ENCODE results near the gene VSX1.

Gene VSX1

DNA sequence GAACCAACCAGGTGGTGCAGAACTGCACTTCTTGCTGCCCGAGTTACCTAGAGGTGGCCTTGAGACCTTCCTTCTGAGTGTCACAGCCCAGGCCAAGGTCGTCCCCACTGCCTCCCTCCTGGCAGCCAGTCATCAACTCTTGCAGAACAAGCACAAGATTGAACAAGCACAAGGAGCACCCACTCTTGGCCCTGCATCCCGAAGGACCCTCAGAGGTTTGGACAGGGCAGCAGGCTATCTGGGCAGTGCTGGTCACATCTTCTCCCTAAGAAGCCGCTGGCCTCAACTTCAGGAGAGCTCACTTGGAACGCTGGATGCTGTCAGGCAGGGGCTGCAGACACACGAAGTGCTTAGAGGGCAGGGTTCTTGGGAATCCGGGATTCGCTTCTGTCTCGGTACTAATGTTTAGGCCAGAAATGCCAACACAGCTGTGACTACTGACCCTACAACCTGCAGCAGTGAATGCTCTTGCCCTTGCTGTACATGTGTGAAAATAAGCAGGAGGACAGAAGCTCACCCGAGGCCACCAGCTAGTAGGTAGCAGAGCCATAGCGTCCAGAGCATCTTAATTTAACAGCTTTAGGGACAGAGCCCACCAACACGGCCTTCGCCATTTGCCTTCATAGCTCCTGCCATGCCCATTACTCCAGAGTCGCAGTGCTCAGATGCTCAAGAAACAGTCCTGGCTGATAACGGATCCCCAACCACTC is 20.0 kb downstream of the VSX1 start:
- no peak for DNase-seq
- WGBS (ENCODE audit: extremely low coverage, insufficient coverage, insufficient read length), result no CpG with 5 or more reads among the region's 15 CpGs
- H2AK5ac ChIP-seq (ENCODE audit: low read length), result no peak overlapping the region
- H2BK12ac ChIP-seq (ENCODE audit: low read length), result no peak overlapping the region
- H4K12ac ChIP-seq (ENCODE audit: low read depth, low read length), result no peak overlapping the region
- H3K4ac ChIP-seq (ENCODE audit: low read depth, low read length), result no peak overlapping the region
- no peaks in the 10 kb centered on the region for H3K79me2 ChIP-seq (ENCODE audit: control insufficient read depth, insufficient read depth, low read length, poor library complexity)
- H3K4me3 ChIP-seq (ENCODE audit: low read depth, low read length), result no peak overlapping the region
- no peak overlapping the region for H3K27ac ChIP-seq (ENCODE audit: low read depth, low read length)
- no peaks in the 10 kb centered on the region for H3K36me3 ChIP-seq (ENCODE audit: control insufficient read depth in 1 of 2, insufficient read depth in 2 of 2, low read length in 2 of 2)
- no peak overlapping the region for H3K18ac ChIP-seq (ENCODE audit: low read length)
- H3K27me3 ChIP-seq (ENCODE audit: insufficient read depth, low read length), result peaks cover 41% of the 10 kb centered on the region
- H3K23ac ChIP-seq (ENCODE audit: low read length), result no peak overlapping the region
- peaks cover 7% of the 10 kb centered on the region for H3K9me3 ChIP-seq (ENCODE audit: insufficient read depth, low read depth, low read length)
- H4K8ac ChIP-seq (ENCODE audit: low read depth, low read length), result no peak overlapping the region
- H2AFZ ChIP-seq (ENCODE audit: insufficient read depth, low read length, poor library complexity), result no peak overlapping the region
- no peak overlapping the region for H2BK5ac ChIP-seq (ENCODE audit: low read depth, low read length, poor library complexity)
- no peak overlapping the region for H3K14ac ChIP-seq (ENCODE audit: low read length)
- no peaks in the 10 kb centered on the region for H3K79me1 ChIP-seq (ENCODE audit: low read length)
- H3K4me1 ChIP-seq (ENCODE audit: control insufficient read depth in 1 of 2, insufficient read depth in 2 of 2, low read length in 2 of 2), result peaks cover 4 to 8% of the 10 kb centered on the region in 2 experiments
- H3K4me2 ChIP-seq (ENCODE audit: low read length), result no peak overlapping the region
- H4K91ac ChIP-seq (ENCODE audit: low read depth, low read length), result no peak overlapping the region
- no peak overlapping the region for H2BK120ac ChIP-seq (ENCODE audit: insufficient read depth, low read length, poor library complexity)
- no peak overlapping the region for H3K9ac ChIP-seq (ENCODE audit: low read length)

DNA sequence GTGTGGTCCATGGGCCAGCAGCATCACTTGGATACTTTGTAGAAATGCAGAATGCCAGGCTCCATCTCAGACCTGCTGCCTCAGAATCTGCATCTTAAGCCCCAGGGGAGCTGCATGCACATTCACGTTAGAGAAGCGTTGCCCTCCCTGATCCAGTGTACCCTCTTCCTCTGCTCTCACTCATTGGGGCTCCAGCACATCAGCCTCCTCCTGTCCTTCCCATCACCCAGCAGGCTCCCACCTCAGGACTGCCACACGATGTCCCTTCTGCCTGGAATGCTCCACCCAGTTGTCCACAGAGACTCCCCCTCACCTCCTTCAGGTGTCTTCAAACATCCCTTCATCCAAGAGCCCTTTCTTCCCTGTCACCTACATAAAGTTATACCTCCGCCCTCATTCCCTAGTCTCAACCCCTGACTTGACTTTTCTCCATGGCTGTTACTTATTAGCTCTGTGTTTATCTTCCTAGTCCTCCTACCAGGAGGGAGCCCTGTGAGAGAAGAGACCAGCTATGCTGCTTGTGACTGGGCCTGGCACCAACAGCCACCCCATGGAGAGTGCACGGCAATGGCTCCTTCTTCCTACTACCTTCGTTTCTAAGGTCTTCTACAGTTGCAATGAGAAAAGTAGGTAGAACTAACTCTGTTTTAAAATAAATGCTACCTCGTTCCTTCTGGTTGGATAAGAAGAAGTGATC is 20.7 kb downstream of the VSX1 start:
- no CpG with 5 or more reads among the region's 7 CpGs for WGBS (ENCODE audit: extremely low coverage, insufficient coverage, insufficient read length)
- peaks cover 4 to 8% of the 10 kb centered on the region in 2 experiments for H3K4me1 ChIP-seq (ENCODE audit: control insufficient read depth in 1 of 2, insufficient read depth in 2 of 2, low read length in 2 of 2)
- H4K91ac ChIP-seq (ENCODE audit: low read depth, low read length), result no peak overlapping the region
- H3K18ac ChIP-seq (ENCODE audit: low read length), result no peak overlapping the region
- no peak overlapping the region for H4K8ac ChIP-seq (ENCODE audit: low read depth, low read length)
- H3K14ac ChIP-seq (ENCODE audit: low read length), result no peak overlapping the region
- no peak overlapping the region for H3K9ac ChIP-seq (ENCODE audit: low read length)
- H4K12ac ChIP-seq (ENCODE audit: low read depth, low read length), result no peak overlapping the region
- peaks cover 47% of the 10 kb centered on the region for H3K27me3 ChIP-seq (ENCODE audit: insufficient read depth, low read length)
- H3K36me3 ChIP-seq (ENCODE audit: control insufficient read depth in 1 of 2, insufficient read depth in 2 of 2, low read length in 2 of 2), result no peaks in the 10 kb centered on the region
- H3K4ac ChIP-seq (ENCODE audit: low read depth, low read length), result no peak overlapping the region
- no peak overlapping the region for H3K4me2 ChIP-seq (ENCODE audit: low read length)
- no peak overlapping the region for H2AFZ ChIP-seq (ENCODE audit: insufficient read depth, low read length, poor library complexity)
- H3K23ac ChIP-seq (ENCODE audit: low read length), result no peak overlapping the region
- peaks cover 6% of the 10 kb centered on the region for H3K9me3 ChIP-seq (ENCODE audit: insufficient read depth, low read depth, low read length)
- no peak overlapping the region for H2AK5ac ChIP-seq (ENCODE audit: low read length)
- no peak overlapping the region for H2BK5ac ChIP-seq (ENCODE audit: low read depth, low read length, poor library complexity)
- no peak overlapping the region for H2BK12ac ChIP-seq (ENCODE audit: low read length)
- no peak overlapping the region for H2BK120ac ChIP-seq (ENCODE audit: insufficient read depth, low read length, poor library complexity)
- H3K79me1 ChIP-seq (ENCODE audit: low read length), result no peaks in the 10 kb centered on the region
- DNase-seq, result no peak
- no peaks in the 10 kb centered on the region for H3K79me2 ChIP-seq (ENCODE audit: control insufficient read depth, insufficient read depth, low read length, poor library complexity)
- H3K27ac ChIP-seq (ENCODE audit: low read depth, low read length), result no peak overlapping the region
- no peak overlapping the region for H3K4me3 ChIP-seq (ENCODE audit: low read depth, low read length)

DNA sequence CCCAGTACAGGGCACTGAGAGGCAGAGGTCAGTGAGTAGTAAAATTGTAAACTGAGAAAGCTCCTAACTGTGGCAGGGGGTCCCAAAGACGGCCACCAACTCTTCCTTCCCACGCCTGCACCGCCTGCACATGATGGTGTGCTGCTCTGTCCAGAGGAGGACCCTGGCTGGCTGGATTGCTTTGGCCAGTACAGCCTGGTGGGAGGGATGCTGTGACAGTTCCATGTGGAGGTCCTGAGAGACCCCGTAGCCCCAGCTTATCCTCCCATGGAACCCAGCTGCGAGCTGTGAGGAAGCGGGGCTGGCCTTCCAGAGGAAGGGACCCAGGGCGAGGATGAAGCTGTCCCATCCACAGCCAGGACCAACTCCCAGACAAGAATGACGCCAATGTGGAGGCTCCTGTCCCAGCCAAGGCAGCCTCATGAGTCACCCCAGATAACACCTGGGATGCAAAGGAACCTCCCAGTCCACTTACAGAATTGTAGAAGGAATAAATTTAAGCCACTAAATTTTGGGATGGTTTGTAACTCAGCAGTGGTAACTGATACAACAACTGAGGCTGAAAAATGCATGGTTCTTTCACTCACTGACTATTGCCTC is 22.0 kb downstream of the VSX1 start:
- Histone ChIP-seq H3K23ac (ENCODE audit: low read length) (no peak overlapping the region), H2BK5ac (ENCODE audit: low read depth, low read length, poor library complexity) (no peak overlapping the region), H3K36me3 (ENCODE audit: control insufficient read depth in 1 of 2, insufficient read depth in 2 of 2, low read length in 2 of 2) (no peaks in the 10 kb centered on the region), H3K4me2 (ENCODE audit: low read length) (no peak overlapping the region), H3K9ac (ENCODE audit: low read length) (no peak overlapping the region), H2AFZ (ENCODE audit: insufficient read depth, low read length, poor library complexity) (no peak overlapping the region), H4K91ac (ENCODE audit: low read depth, low read length) (no peak overlapping the region), H4K12ac (ENCODE audit: low read depth, low read length) (no peak overlapping the region), H3K4ac (ENCODE audit: low read depth, low read length) (no peak overlapping the region), H2AK5ac (ENCODE audit: low read length) (no peak overlapping the region), H3K4me3 (ENCODE audit: low read depth, low read length) (no peak overlapping the region), H3K27ac (ENCODE audit: low read depth, low read length) (no peak overlapping the region), H2BK120ac (ENCODE audit: insufficient read depth, low read length, poor library complexity) (no peak overlapping the region), H3K18ac (ENCODE audit: low read length) (no peak overlapping the region), H3K79me2 (ENCODE audit: control insufficient read depth, insufficient read depth, low read length, poor library complexity) (no peaks in the 10 kb centered on the region), H3K27me3 (ENCODE audit: insufficient read depth, low read length) (peaks cover 47% of the 10 kb centered on the region), H3K79me1 (ENCODE audit: low read length) (no peaks in the 10 kb centered on the region), H3K9me3 (ENCODE audit: insufficient read depth, low read depth, low read length) (peaks cover 6% of the 10 kb centered on the region), H3K14ac (ENCODE audit: low read length) (no peak overlapping the region), H4K8ac (ENCODE audit: low read depth, low read length) (no peak overlapping the region), H3K4me1 (ENCODE audit: control insufficient read depth in 1 of 2, insufficient read depth in 2 of 2, low read length in 2 of 2) (peaks cover 4 to 8% of the 10 kb centered on the region in 2 experiments), H2BK12ac (ENCODE audit: low read length) (no peak overlapping the region)
- DNase-seq, result no peak
- WGBS (ENCODE audit: extremely low coverage, insufficient coverage, insufficient read length), result no CpG with 5 or more reads among the region's 8 CpGs

DNA sequence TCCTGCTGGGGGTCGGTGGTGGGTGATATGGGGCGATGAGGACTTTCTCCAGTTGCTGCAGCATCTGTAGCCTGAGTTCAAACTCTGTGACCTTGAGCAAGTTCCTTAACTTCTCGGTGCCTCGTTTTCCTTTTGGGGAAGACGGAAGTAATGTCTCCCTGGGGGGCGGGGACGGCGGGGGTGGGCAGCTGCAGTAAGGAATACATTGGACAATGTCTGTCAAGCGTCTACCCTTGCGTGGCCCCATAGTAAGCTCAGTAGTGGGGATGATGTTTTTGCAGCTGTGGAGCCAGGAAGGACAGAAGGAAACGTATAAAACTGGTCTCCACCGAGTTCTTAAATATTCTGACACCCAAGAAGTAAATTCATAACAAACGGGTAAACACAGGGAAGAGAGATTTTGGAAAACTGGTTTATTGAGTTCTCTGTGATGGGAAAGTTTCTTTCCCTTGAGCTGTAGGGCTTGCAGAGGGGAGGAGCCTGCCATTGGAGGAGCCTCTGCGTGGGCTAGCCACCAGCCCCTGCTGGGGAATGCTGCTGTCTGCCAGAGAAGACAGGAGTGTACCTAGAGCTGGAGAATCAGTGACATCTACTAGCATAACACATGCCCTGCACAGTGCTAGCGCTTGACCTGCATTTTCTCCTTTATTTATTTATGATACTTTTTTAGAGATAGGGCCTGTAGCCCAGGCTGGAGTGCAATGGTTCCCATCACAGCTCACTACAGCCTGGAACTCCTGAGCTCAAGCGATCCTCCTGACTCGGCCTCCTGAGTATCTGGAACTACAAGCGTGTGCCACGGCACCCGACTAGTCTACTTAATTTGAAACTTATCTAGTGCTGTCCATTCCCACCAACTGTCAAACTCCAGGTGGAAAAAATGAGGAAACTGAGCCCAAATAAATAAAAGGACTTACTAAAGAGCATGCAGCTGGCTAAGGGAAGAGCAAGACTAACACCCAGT is 22.8 kb downstream of the VSX1 start:
- Histone ChIP-seq H3K9me3 (ENCODE audit: insufficient read depth, low read depth, low read length) (peaks cover 6% of the 10 kb centered on the region), H4K12ac (ENCODE audit: low read depth, low read length) (no peak overlapping the region), H4K8ac (ENCODE audit: low read depth, low read length) (no peak overlapping the region), H4K91ac (ENCODE audit: low read depth, low read length) (no peak overlapping the region), H3K4ac (ENCODE audit: low read depth, low read length) (no peak overlapping the region), H3K14ac (ENCODE audit: low read length) (no peak overlapping the region), H3K18ac (ENCODE audit: low read length) (no peak overlapping the region), H3K79me2 (ENCODE audit: control insufficient read depth, insufficient read depth, low read length, poor library complexity) (no peaks in the 10 kb centered on the region), H3K36me3 (ENCODE audit: control insufficient read depth in 1 of 2, insufficient read depth in 2 of 2, low read length in 2 of 2) (no peaks in the 10 kb centered on the region), H3K23ac (ENCODE audit: low read length) (no peak overlapping the region), H3K27me3 (ENCODE audit: insufficient read depth, low read length) (peaks cover 47% of the 10 kb centered on the region), H3K4me3 (ENCODE audit: low read depth, low read length) (no peak overlapping the region), H2BK120ac (ENCODE audit: insufficient read depth, low read length, poor library complexity) (no peak overlapping the region), H2AFZ (ENCODE audit: insufficient read depth, low read length, poor library complexity) (no peak overlapping the region), H3K4me2 (ENCODE audit: low read length) (no peak overlapping the region), H3K9ac (ENCODE audit: low read length) (no peak overlapping the region), H2BK12ac (ENCODE audit: low read length) (no peak overlapping the region), H3K27ac (ENCODE audit: low read depth, low read length) (no peak overlapping the region), H3K4me1 (ENCODE audit: control insufficient read depth in 1 of 2, insufficient read depth in 2 of 2, low read length in 2 of 2) (peaks cover 4 to 8% of the 10 kb centered on the region in 2 experiments), H2AK5ac (ENCODE audit: low read length) (no peak overlapping the region), H3K79me1 (ENCODE audit: low read length) (no peaks in the 10 kb centered on the region), H2BK5ac (ENCODE audit: low read depth, low read length, poor library complexity) (no peak overlapping the region)
- DNase-seq, result no peak
- WGBS (ENCODE audit: extremely low coverage, insufficient coverage, insufficient read length), result no CpG with 5 or more reads among the region's 20 CpGs
